Measurements from ENCODE around the gene TMEM135. TPM values are rescaled to one million over a fixed set of nuclear protein-coding genes. Genes with fewer than 3 reads are reported as not detected.
A peak's percentile ranks its signal among the peaks of the same experiment; 100 is the strongest.

The TMEM135 gene
- total RNA-seq, 4 donors from 2014 or later, result 19.8 to 52.6 (median 38.9) TPM

GRCh38 chr11:87033561-87033960, 4.2 kb upstream of the TMEM135 start:
- DNase-seq (ENCODE audit: low spot score) (no peak), ATAC-seq (ENCODE audit: low FRiP score) (no peak)
- no peak for TF ChIP-seq CTCF (IDR thresholded peaks at IDR 0.05)

GRCh38 chr11:87035976-87036583, 1.7 kb upstream of the TMEM135 start:
- no peak for TF ChIP-seq CTCF (IDR thresholded peaks at IDR 0.05)
- DNase-seq (ENCODE audit: low spot score) (no peak), ATAC-seq (ENCODE audit: low FRiP score) (no peak)

- TF ChIP-seq CTCF (IDR thresholded peaks at IDR 0.05), result no peak
- peak; percentile 34 for ATAC-seq (ENCODE audit: low FRiP score)
- DNase-seq (ENCODE audit: low spot score), result no peak
Observed at GRCh38 chr11:87036756-87037449, 831 bp upstream of the TMEM135 start.

- DNase-seq (ENCODE audit: low spot score) (no peak), ATAC-seq (ENCODE audit: low FRiP score) (peak; percentile 3)
- TF ChIP-seq CTCF (IDR thresholded peaks at IDR 0.05), result no peak
Observed at GRCh38 chr11:87038235-87038977, 672 bp downstream of the TMEM135 start.

GRCh38 chr11:87039371-87039770, 1.6 kb downstream of the TMEM135 start:
- no peak for ATAC-seq (ENCODE audit: low FRiP score)
- DNase-seq (ENCODE audit: low spot score), result no peak
- no peak for TF ChIP-seq CTCF (IDR thresholded peaks at IDR 0.05)

GRCh38 chr11:87043894-87044293, 6.2 kb downstream of the TMEM135 start:
- no peak for TF ChIP-seq CTCF (IDR thresholded peaks at IDR 0.05)
- ATAC-seq (ENCODE audit: low FRiP score) (no peak), DNase-seq (ENCODE audit: low spot score) (no peak)

Measured in omental fat pad (tissue), 4 donors.